HL-60 (cell line): ENCODE data around the gene VPS18.

ENCODE experiments used
- CTCF ChIP-seq: IDR thresholded peaks from one replicate; pipeline ENCODE4 v1.5.1; 2011; ENCODE audit warnings: low read length, control low read depth, inconsistent platforms; ENCODE audit not compliant: insufficient read depth
- POLR2AphosphoS5 ChIP-seq: IDR thresholded peaks from 2 replicates; pipeline ENCODE4 v1.6.1; 2012; ENCODE audit warnings: low read depth
- REST ChIP-seq: IDR thresholded peaks from 2 replicates; pipeline ENCODE4 v1.6.1; 2012; ENCODE audit warnings: low read depth; ENCODE audit not compliant: insufficient replicate concordance

GRCh38 chr15:40917585-40917984, 23.3 kb downstream of the VPS18 start:
- no peak for TF ChIP-seq CTCF
- TF ChIP-seq REST: no peak
- no peak for TF ChIP-seq POLR2AphosphoS5
